H9 (cell line): ENCODE measurements around the gene NMUR1. TPM values are rescaled to one million over a fixed set of nuclear protein-coding genes. Genes with fewer than 3 reads are reported as not detected.

Experiments
- DNase-seq: peaks from one replicate; pipeline ENCODE4 v3.0.0-alpha.2; 2017
- H2AFZ ChIP-seq: one replicate; pipeline ENCODE4 v1.6.1; 2013; ENCODE audit warnings: mild to moderate bottlenecking, low read length, control low read depth, moderate library complexity
- H2AK5ac ChIP-seq: 2 replicates; pipeline ENCODE4 v1.6.1; 2013; ENCODE audit warnings: low read length, control low read depth, mixed read lengths; ENCODE audit not compliant: insufficient read length
- H2BK120ac ChIP-seq: one replicate; pipeline ENCODE4 v1.6.1; 2013; ENCODE audit warnings: low read depth, mild to moderate bottlenecking, low read length, control low read depth, inconsistent platforms; ENCODE audit not compliant: poor library complexity, severe bottlenecking
- H2BK12ac ChIP-seq: 2 replicates; pipeline ENCODE4 v1.6.1; 2013; ENCODE audit warnings: low read length, control low read depth, mixed read lengths, low read depth; ENCODE audit not compliant: insufficient read length
- H2BK15ac ChIP-seq: 2 replicates; pipeline ENCODE4 v1.6.1; 2013; ENCODE audit warnings: low read depth, low read length, control low read depth
- H2BK20ac ChIP-seq: one replicate; pipeline ENCODE4 v1.6.1; 2013; ENCODE audit warnings: low read depth, mild to moderate bottlenecking, low read length, control low read depth, inconsistent platforms; ENCODE audit not compliant: poor library complexity, severe bottlenecking
- H2BK5ac ChIP-seq: 2 replicates; pipeline ENCODE4 v1.6.1; 2013; ENCODE audit warnings: low read length, control low read depth, mixed read lengths; ENCODE audit not compliant: insufficient read length
- H3K14ac ChIP-seq: 2 replicates; pipeline ENCODE4 v1.6.1; 2013; ENCODE audit warnings: low read length, control low read depth; ENCODE audit not compliant: insufficient read depth
- H3K18ac ChIP-seq: 2 replicates; pipeline ENCODE4 v1.6.1; 2013; ENCODE audit warnings: low read depth, mild to moderate bottlenecking, mixed read lengths, low read length, control low read depth; ENCODE audit not compliant: insufficient read length
- H3K23ac ChIP-seq: 2 replicates; pipeline ENCODE4 v1.6.1; 2013; ENCODE audit warnings: low read length, control low read depth, mixed read lengths, low read depth; ENCODE audit not compliant: insufficient read length
- H3K23me2 ChIP-seq: 2 replicates; pipeline ENCODE4 v1.6.1; 2013; ENCODE audit warnings: low read depth, mild to moderate bottlenecking, mixed read lengths, low read length, control low read depth; ENCODE audit not compliant: insufficient read length, poor library complexity, severe bottlenecking
- H3K27ac ChIP-seq: 2 replicates; pipeline ENCODE4 v1.5.1; 2013; ENCODE audit warnings: low read length, control low read depth, mixed read lengths, low read depth; ENCODE audit not compliant: insufficient read length
- H3K27me3 ChIP-seq: 2 replicates; pipeline ENCODE4 v1.6.1; 2013; ENCODE audit warnings: low read length, control low read depth, inconsistent platforms; ENCODE audit not compliant: insufficient read depth
- H3K4ac ChIP-seq: 2 replicates; pipeline ENCODE4 v1.6.1; 2013; ENCODE audit warnings: low read depth, mild to moderate bottlenecking, control low read depth, inconsistent platforms, low read length, moderate library complexity
- H3K4me1 ChIP-seq: 2 replicates; pipeline ENCODE4 v1.6.1; 2013; ENCODE audit warnings: low read length, control low read depth, inconsistent platforms; ENCODE audit not compliant: insufficient read depth
- H3K4me2 ChIP-seq: 2 replicates; pipeline ENCODE4 v1.6.1; 2013; ENCODE audit warnings: low read length, control low read depth, mixed read lengths; ENCODE audit not compliant: insufficient read length, insufficient read depth
- H3K56ac ChIP-seq: 2 replicates; pipeline ENCODE4 v1.6.1; 2013; ENCODE audit warnings: low read depth, mild to moderate bottlenecking, mixed read lengths, low read length, control low read depth; ENCODE audit not compliant: insufficient read length
- H3K79me1 ChIP-seq: 2 replicates; pipeline ENCODE4 v1.6.1; 2013; ENCODE audit warnings: low read depth, mild to moderate bottlenecking, moderate library complexity, low read length, control low read depth, inconsistent platforms; ENCODE audit not compliant: insufficient read depth, poor library complexity, severe bottlenecking
- H3K79me2 ChIP-seq: 2 replicates; pipeline ENCODE4 v1.6.1; 2013; ENCODE audit warnings: low read length, control low read depth, inconsistent platforms; ENCODE audit not compliant: insufficient read depth
- H3K9ac ChIP-seq: 2 replicates; pipeline ENCODE4 v1.6.1; 2013; ENCODE audit warnings: low read length, control low read depth, mixed read lengths; ENCODE audit not compliant: insufficient read length; ENCODE audit errors: extremely low read depth
- H3K9me3 ChIP-seq: one replicate; pipeline ENCODE4 v1.6.1; 2013; ENCODE audit warnings: low read depth, low read length, inconsistent platforms; ENCODE audit not compliant: control insufficient read depth
- H3T11ph ChIP-seq: one replicate; pipeline ENCODE4 v1.6.1; 2013; ENCODE audit warnings: mild to moderate bottlenecking, low read length, control low read depth, inconsistent platforms
- H4K20me1 ChIP-seq: one replicate; pipeline ENCODE4 v1.6.1; 2013; ENCODE audit not compliant: control insufficient read depth, insufficient read length, insufficient read depth
- H4K5ac ChIP-seq: 2 replicates; pipeline ENCODE4 v1.6.1; 2013; ENCODE audit warnings: low read depth, mild to moderate bottlenecking, mixed read lengths, low read length, control low read depth; ENCODE audit not compliant: insufficient read length
- H4K8ac ChIP-seq: replicated peaks from 2 replicates; pipeline ENCODE4 v1.6.1; 2013; ENCODE audit warnings: low read length, control low read depth, mixed read lengths, low read depth; ENCODE audit not compliant: insufficient read length
- H4K91ac ChIP-seq: 2 replicates; pipeline ENCODE4 v1.6.1; 2013; ENCODE audit warnings: low read depth, mild to moderate bottlenecking, moderate library complexity, mixed read lengths, low read length, control low read depth; ENCODE audit not compliant: insufficient read length
- H3K27ac Mint-ChIP-seq, 3 experiments: 2 replicates in 2 of 3; 3 replicates in 1 of 3; pipeline ENCODE4 v1.8.0; 2020 to 2021; ENCODE audit warnings: mixed read lengths in 3 of 3, mild to moderate bottlenecking in 1 of 3, moderate library complexity in 1 of 3
- H3K27me3 Mint-ChIP-seq: 2 replicates; pipeline ENCODE4 v1.8.0; 2021; ENCODE audit warnings: low read depth, mild to moderate bottlenecking, moderate library complexity, mixed read lengths
- H3K36me3 Mint-ChIP-seq, 3 experiments: 2 replicates in 2 of 3; 3 replicates in 1 of 3; pipeline ENCODE4 v1.8.0; 2020 to 2021; ENCODE audit warnings: low read depth in 3 of 3, mixed read lengths in 3 of 3; ENCODE audit not compliant: insufficient read depth in 1 of 3
- H3K4me1 Mint-ChIP-seq, 2 experiments: 2 replicates each; pipeline ENCODE4 v1.8.0; 2020; ENCODE audit warnings: mixed read lengths in 2 of 2
- H3K4me3 Mint-ChIP-seq, 2 experiments: 2 replicates in 1 of 2; 3 replicates in 1 of 2; pipeline ENCODE4 v1.8.0; 2020 to 2021; ENCODE audit warnings: mild to moderate bottlenecking in 2 of 2, mixed read lengths in 2 of 2, moderate library complexity in 1 of 2
- H3K9me3 Mint-ChIP-seq, 2 experiments: 2 replicates in 1 of 2; 3 replicates in 1 of 2; pipeline ENCODE4 v1.8.0; 2020; ENCODE audit warnings: mild to moderate bottlenecking in 2 of 2, mixed read lengths in 2 of 2, moderate library complexity in 1 of 2
- CTCF ChIP-seq: fragments of 200-600 bp; sonication (generic); conservative IDR thresholded peaks from 3 replicates; pipeline ENCODE4 v1.8.0; 2021; ENCODE audit warnings: antibody characterized with exemption, mild to moderate bottlenecking
- WGBS: extraction: QIAGEN DNeasy Blood & Tissue Kit; methylation state at CpG from one replicate; pipeline ENCODE4 v1.1.7; 2013; ENCODE audit warnings: missing lambda C conversion rate, low lambda C conversion rate, mixed read lengths; ENCODE audit not compliant: insufficient read length; ENCODE audit errors: extremely low coverage; 5-methylcytosine and 5-hydroxymethylcytosine counted together
- total RNA-seq: library from RNA; stranded (reverse); gene quantifications from 2 replicates; pipeline ENCODE4 v1.2.1, GENCODE V29; 2021

NMUR1 gene
- total RNA-seq, 1 experiment from 2014 or later = 0.20 TPM

- Histone ChIP-seq H2AFZ (no peak overlapping the region), H3K18ac (no peak overlapping the region), H3K23me2 (no peaks in the 10 kb centered on the region), H3K56ac (no peak overlapping the region), H3K9ac (no peak overlapping the region), H2BK12ac (no peak overlapping the region), H2BK120ac (no peak overlapping the region), H4K5ac (no peak overlapping the region), H3T11ph (no peak overlapping the region), H3K23ac (no peak overlapping the region), H4K20me1 (no peaks in the 10 kb centered on the region), H3K79me1 (no peaks in the 10 kb centered on the region), H4K91ac (no peak overlapping the region), H2AK5ac (no peak overlapping the region), H3K14ac (no peak overlapping the region), H2BK5ac (no peak overlapping the region), H4K8ac (no peak overlapping the region), H3K27ac (no peak overlapping the region), H2BK15ac (no peak overlapping the region), H3K9me3 (no peaks in the 10 kb centered on the region), H2BK20ac (no peak overlapping the region), H3K4me1 (no peaks in the 10 kb centered on the region), H3K27me3 (no peaks in the 10 kb centered on the region), H3K4ac (no peak overlapping the region), H3K4me2 (no peak overlapping the region), H3K79me2 (no peaks in the 10 kb centered on the region)
- Mint-ChIP-seq H3K36me3 (no peaks in the 10 kb centered on the region), H3K27ac (no peak overlapping the region), H3K9me3 (no peaks in the 10 kb centered on the region), H3K27me3 (peaks cover 6% of the 10 kb centered on the region; the same call in 1 of the 2 replicates), H3K4me3 (no peak overlapping the region), H3K4me1 (peaks cover 0 to 2% of the 10 kb centered on the region in 2 experiments; a peak in 1 of 4 replicates)
- no CpG with 5 or more reads among the region's 3 CpGs for WGBS
- no peak for DNase-seq
- no peak for TF ChIP-seq CTCF
Observed at GRCh38 chr2:231475965-231476364, 54.3 kb downstream of the NMUR1 start.

Other genes starting within 250 kb of the NMUR1 start
- gene B3GNT7, start 134.7 kb downstream of the NMUR1 start, total RNA-seq = 39.1 and 42.2 TPM in 2 replicates
- 1,269 and 1,271 TPM in 2 replicates for gene NCL, start 66.0 kb downstream of the NMUR1 start, total RNA-seq
- not detected in 2 replicates for gene TEX44, start 62.4 kb upstream of the NMUR1 start, total RNA-seq
- gene PTMA, start 178.1 kb upstream of the NMUR1 start, total RNA-seq = 1,963 and 2,010 TPM in 2 replicates